OCI-LY7 (cell line): Measurements from ENCODE around the gene ARHGAP26. TPM values are rescaled to one million over a fixed set of nuclear protein-coding genes. Genes with fewer than 3 reads are reported as not detected.
"Not testable (repeated sequence)": the region's sequence is repeated elsewhere in the genome, so short reads cannot be mapped to it uniquely, and the experiment has no call there.

Experiments used
- BruUV-seq: library from RNA; stranded (reverse); fragments of 400-500 nt; replicated peaks from 2 replicates; lab custom pipeline; 2021; lab: Mats Ljungman, UMichigan
- CTCF ChIA-PET: fragments of 300-600 bp; sonication (Branson Sonifier 250); formaldehyde crosslinking; loops from one replicate; lab custom pipeline; 2022; ENCODE audit warnings: antibody characterized with exemption; ENCODE audit not compliant: unreplicated experiment; lab: Charles Lee
- POLR2A ChIA-PET: fragments of 300-600 bp; sonication (Branson Sonifier 250); formaldehyde crosslinking; loops from one replicate; lab custom pipeline; 2022; ENCODE audit warnings: antibody characterized with exemption; lab: Charles Lee
- DNase-seq: peaks from one replicate; pipeline ENCODE4 v3.0.0-alpha.2; 2015; ENCODE audit warnings: low spot score
- H2AFZ ChIP-seq: fragments of 200-600 bp; sonication (generic), shearing (Covaris generic); 2 replicates; pipeline ENCODE4 v1.6.1; 2014; ENCODE audit warnings: mild to moderate bottlenecking, antibody characterized with exemption, low read length, moderate library complexity
- H3K27ac ChIP-seq: fragments of 200-600 bp; sonication (generic); 2 replicates; pipeline ENCODE4 v1.5.1; 2014; ENCODE audit warnings: mixed run types, low read depth, mild to moderate bottlenecking, moderate library complexity, low read length, inconsistent platforms; ENCODE audit not compliant: poor library complexity, severe bottlenecking
- H3K36me3 ChIP-seq: fragments of 200-600 bp; sonication (generic); 2 replicates; pipeline ENCODE4 v1.6.1; 2014; ENCODE audit warnings: mild to moderate bottlenecking, antibody characterized with exemption, low read length, moderate library complexity, mixed read lengths; ENCODE audit not compliant: insufficient read depth
- H3K4me1 ChIP-seq: fragments of 200-600 bp; sonication (generic); 2 replicates; pipeline ENCODE4 v1.5.1; 2014; ENCODE audit warnings: mild to moderate bottlenecking, low read length; ENCODE audit not compliant: insufficient read depth, poor library complexity, severe bottlenecking
- H3K4me2 ChIP-seq: fragments of 200-600 bp; sonication (generic); 2 replicates; pipeline ENCODE4 v1.6.1; 2014; ENCODE audit warnings: mild to moderate bottlenecking, low read length
- H3K4me3 ChIP-seq: fragments of 200-600 bp; sonication (generic); 2 replicates; pipeline ENCODE4 v1.5.1; 2014; ENCODE audit warnings: mild to moderate bottlenecking, low read depth, low read length; ENCODE audit not compliant: poor library complexity, severe bottlenecking
- H3K79me2 ChIP-seq: fragments of 200-600 bp; sonication (generic); 2 replicates; pipeline ENCODE4 v1.6.1; 2016; ENCODE audit warnings: low read depth, mild to moderate bottlenecking, low read length, moderate library complexity, mixed read lengths; ENCODE audit not compliant: insufficient read depth
- H3K9me2 ChIP-seq: fragments of 200-600 bp; sonication (generic); 2 replicates; pipeline ENCODE4 v1.6.1; 2016; ENCODE audit warnings: mild to moderate bottlenecking, low read length, mixed read lengths; ENCODE audit not compliant: insufficient read depth
- H3K9me3 ChIP-seq: fragments of 200-600 bp; sonication (generic); 2 replicates; pipeline ENCODE4 v1.6.1; 2014; ENCODE audit warnings: mild to moderate bottlenecking, mixed run types, low read length, mixed read lengths
- H4K20me1 ChIP-seq: fragments of 200-600 bp; sonication (generic); 2 replicates; pipeline ENCODE4 v1.6.1; 2014; ENCODE audit warnings: mild to moderate bottlenecking, antibody characterized with exemption, low read length, moderate library complexity, mixed read lengths; ENCODE audit not compliant: insufficient read depth
- EZH2phosphoT487 ChIP-seq: fragments of 200-600 bp; sonication (generic); IDR thresholded peaks from 2 replicates; pipeline ENCODE4 v1.6.1; 2018; ENCODE audit warnings: low read depth, borderline replicate concordance, mild to moderate bottlenecking, mixed run types, antibody characterized with exemption, low read length, moderate library complexity, mixed read lengths
- intact Hi-C: fragments of 100-400 bp; cut with micrococcal nuclease; formaldehyde crosslinking; loops from one replicate; pipeline ENCODE4 v1.10.0; 2022; ENCODE audit not compliant: unreplicated experiment
- total RNA-seq, 2 experiments: library from RNA; depleted of rRNA in 1 of 2; stranded (reverse); fragments of >200 nt in 1 of 2; shearing (Covaris generic) in 1 of 2; gene quantifications; 2 replicates each; pipeline ENCODE4 v1.2.3, GENCODE V29; 2014 to 2022
- TF ChIP-seq, protein P1 (sequence below): fragments of 200-600 bp; sonication (generic); conservative IDR thresholded peaks from 2 replicates; pipeline ENCODE4 v1.5.1; 2014; ENCODE audit warnings: mild to moderate bottlenecking, antibody characterized with exemption, low read length, moderate library complexity, mixed read lengths

Gene ARHGAP26
- total RNA-seq, 2 experiments from 2014 or later, result 7.0 to 19.1 TPM

DNA sequence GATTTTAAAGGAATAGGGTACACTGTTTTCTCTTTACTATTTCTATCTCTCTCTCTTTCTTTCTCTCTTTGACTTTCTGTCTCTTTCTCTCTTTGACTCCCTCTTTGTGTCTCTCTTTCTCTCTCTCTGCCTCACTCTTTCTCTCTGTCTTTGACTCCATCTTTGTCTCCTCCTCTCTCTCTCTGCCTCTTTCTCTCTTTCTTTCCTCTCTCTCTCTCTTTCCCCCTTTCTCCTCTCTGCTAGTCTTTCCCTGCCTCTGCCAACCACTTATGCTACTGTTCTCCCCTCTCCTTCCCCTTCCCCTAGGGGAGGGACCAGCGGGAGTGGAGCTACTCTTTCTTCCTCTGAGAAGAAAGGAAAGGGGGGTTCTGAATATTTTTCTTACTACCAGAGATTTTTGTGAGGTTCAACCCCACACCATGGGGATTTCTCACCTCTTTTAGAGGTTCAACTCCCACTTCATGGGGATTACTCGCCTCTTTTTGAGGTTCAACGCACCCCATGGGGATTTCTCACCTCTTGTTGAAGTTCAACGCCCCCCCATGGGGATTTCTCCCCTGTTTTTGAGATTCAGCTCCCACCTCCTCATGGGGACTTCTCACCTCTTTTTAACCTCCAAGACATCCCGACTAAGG lies 323.4 kb downstream of the ARHGAP26 start:
- Histone ChIP-seq H3K9me3 (no peaks in the 10 kb centered on the region), H3K27ac (no peak overlapping the region), H3K79me2 (no peaks in the 10 kb centered on the region), H4K20me1 (no peaks in the 10 kb centered on the region), H3K4me2 (no peak overlapping the region), H3K36me3 (no peaks in the 10 kb centered on the region), H3K4me3 (no peak overlapping the region), H3K4me1 (no peaks in the 10 kb centered on the region), H2AFZ (no peak overlapping the region), H3K9me2 (no peaks in the 10 kb centered on the region)
- no TSS peak for BruUV-seq
- ChIA-PET POLR2A (interaction anchor here (1.0 kb wide), 1 partner anchor 11 kb away, joined by 3 read pairs; no protein-coding TSS in a partner anchor), CTCF (no interaction called here)
- TF ChIP-seq, protein P1, sequence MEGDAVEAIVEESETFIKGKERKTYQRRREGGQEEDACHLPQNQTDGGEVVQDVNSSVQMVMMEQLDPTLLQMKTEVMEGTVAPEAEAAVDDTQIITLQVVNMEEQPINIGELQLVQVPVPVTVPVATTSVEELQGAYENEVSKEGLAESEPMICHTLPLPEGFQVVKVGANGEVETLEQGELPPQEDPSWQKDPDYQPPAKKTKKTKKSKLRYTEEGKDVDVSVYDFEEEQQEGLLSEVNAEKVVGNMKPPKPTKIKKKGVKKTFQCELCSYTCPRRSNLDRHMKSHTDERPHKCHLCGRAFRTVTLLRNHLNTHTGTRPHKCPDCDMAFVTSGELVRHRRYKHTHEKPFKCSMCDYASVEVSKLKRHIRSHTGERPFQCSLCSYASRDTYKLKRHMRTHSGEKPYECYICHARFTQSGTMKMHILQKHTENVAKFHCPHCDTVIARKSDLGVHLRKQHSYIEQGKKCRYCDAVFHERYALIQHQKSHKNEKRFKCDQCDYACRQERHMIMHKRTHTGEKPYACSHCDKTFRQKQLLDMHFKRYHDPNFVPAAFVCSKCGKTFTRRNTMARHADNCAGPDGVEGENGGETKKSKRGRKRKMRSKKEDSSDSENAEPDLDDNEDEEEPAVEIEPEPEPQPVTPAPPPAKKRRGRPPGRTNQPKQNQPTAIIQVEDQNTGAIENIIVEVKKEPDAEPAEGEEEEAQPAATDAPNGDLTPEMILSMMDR, result no peak
- no peak for TF ChIP-seq EZH2phosphoT487
- DNase-seq, result no peak
- intact Hi-C loops, result no loop called here

DNA sequence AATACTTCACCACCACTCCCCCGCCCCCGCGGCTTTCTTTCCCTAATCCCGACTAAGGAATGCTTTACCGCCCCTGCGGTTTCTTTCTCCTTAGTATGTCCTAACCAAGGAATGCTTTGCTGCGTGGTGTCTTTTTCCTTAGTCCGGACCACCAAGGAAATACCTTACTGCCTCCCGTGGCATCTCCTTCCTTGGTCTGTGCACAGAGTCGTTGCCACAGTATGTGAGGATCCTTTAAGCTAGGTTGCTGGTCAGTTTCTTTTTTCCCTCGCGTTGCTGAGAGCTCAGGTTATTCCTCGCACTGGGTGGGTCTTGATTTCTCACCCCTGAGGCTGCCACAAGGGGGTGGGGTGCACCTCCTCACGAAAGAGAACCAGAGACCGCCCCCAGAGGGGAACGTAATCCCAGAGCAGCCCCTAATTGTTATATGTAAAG lies 323.9 kb downstream of the ARHGAP26 start:
- Histone ChIP-seq H3K9me2 (no peaks in the 10 kb centered on the region), H4K20me1 (no peaks in the 10 kb centered on the region), H3K36me3 (no peaks in the 10 kb centered on the region), H3K27ac (no peak overlapping the region), H3K4me2 (no peak overlapping the region), H2AFZ (no peak overlapping the region), H3K4me3 (no peak overlapping the region), H3K9me3 (no peaks in the 10 kb centered on the region), H3K79me2 (no peaks in the 10 kb centered on the region), H3K4me1 (no peaks in the 10 kb centered on the region)
- no TSS peak for BruUV-seq
- TF ChIP-seq, protein P1, result no peak
- TF ChIP-seq EZH2phosphoT487, result no peak
- CTCF ChIA-PET, result no interaction called here
- intact Hi-C loops, result no loop called here
- no peak for DNase-seq
- POLR2A ChIA-PET, result no interaction called here

DNA sequence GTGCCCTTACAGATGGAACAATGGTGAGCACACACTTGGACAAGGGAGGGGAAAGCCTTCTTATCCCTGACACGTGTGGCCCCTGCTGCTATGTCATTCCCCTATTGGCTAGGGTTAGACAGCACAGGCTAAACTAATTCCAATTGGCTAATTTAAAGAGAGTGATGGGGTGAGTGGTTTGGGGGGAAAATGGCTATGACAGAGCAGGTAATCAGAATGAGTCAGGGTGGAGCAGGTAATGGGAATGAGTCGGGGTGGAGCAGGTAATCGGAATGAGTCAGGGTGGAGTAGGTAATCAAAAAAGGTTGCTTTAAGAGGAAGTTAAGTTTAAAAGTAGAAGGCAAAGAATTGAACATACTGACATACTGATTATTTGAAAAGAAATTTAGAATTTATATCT lies 324.4 kb downstream of the ARHGAP26 start:
- DNase-seq, H3K27ac ChIP-seq, H3K9me2 ChIP-seq, H3K4me3 ChIP-seq, BruUV-seq, H3K4me1 ChIP-seq, H4K20me1 ChIP-seq, H3K9me3 ChIP-seq, H2AFZ ChIP-seq, CTCF ChIA-PET, H3K79me2 ChIP-seq, H3K4me2 ChIP-seq, POLR2A ChIA-PET, H3K36me3 ChIP-seq, intact Hi-C loops: not testable (repeated sequence)
